IPS-18a (cell line): ENCODE results near the gene TRABD2A.
"Not testable (repeated sequence)": the region's sequence is repeated elsewhere in the genome, so short reads cannot be mapped to it uniquely, and the experiment has no call there.

Experiments
- H3K27ac ChIP-seq: one replicate; pipeline ENCODE4 v1.5.1; 2013; ENCODE audit warnings: low read length
- H3K27me3 ChIP-seq: one replicate; pipeline ENCODE4 v1.6.1; 2013; ENCODE audit warnings: mild to moderate bottlenecking, low read length; ENCODE audit not compliant: control insufficient read depth, insufficient read depth
- H3K36me3 ChIP-seq: one replicate; pipeline ENCODE4 v1.6.1; 2013; ENCODE audit warnings: low read depth, low read length; ENCODE audit not compliant: control insufficient read depth
- H3K4me1 ChIP-seq: one replicate; pipeline ENCODE4 v1.6.1; 2013; ENCODE audit warnings: low read depth, low read length; ENCODE audit not compliant: control insufficient read depth
- H3K4me3 ChIP-seq: one replicate; pipeline ENCODE4 v1.5.1; 2013; ENCODE audit warnings: low read length
- H3K9ac ChIP-seq: one replicate; pipeline ENCODE4 v1.6.1; 2013; ENCODE audit warnings: mild to moderate bottlenecking, low read length, moderate library complexity
- H3K9me3 ChIP-seq: one replicate; pipeline ENCODE4 v1.6.1; 2013; ENCODE audit warnings: low read depth, low read length; ENCODE audit not compliant: control insufficient read depth

TRABD2A gene

GRCh38 chr2:84880645-84881521, at the start of gene TRABD2A:
TRABD2A (minus strand) TSS chr2:84881084; CDS start chr2:84881039, 45 bp downstream.
- Histone ChIP-seq H3K27ac (no peak within 1 kb of the TSS), H3K4me1 (peaks cover 4% of the 10 kb centered on the region), H3K36me3 (no peaks in the 10 kb centered on the region), H3K9me3 (no peaks in the 10 kb centered on the region), H3K27me3 (peaks cover 84% of the 10 kb centered on the region), H3K4me3 (peak within 1 kb of the TSS; percentile 62), H3K9ac (peak within 1 kb of the TSS; percentile 26)

GRCh38 chr2:84927275-84927627, 46.4 kb upstream of the TRABD2A start:
- Histone ChIP-seq H3K27ac (no peak overlapping the region), H3K9me3 (no peaks in the 10 kb centered on the region), H3K9ac (no peak overlapping the region), H3K4me3 (no peak overlapping the region), H3K36me3 (no peaks in the 10 kb centered on the region), H3K27me3 (peaks cover 10% of the 10 kb centered on the region), H3K4me1 (peaks cover 5% of the 10 kb centered on the region)

GRCh38 chr2:84925724-84926376, 45.0 kb upstream of the TRABD2A start:
- H3K4me3 ChIP-seq, result peak overlapping the region; percentile 21
- peaks cover 10% of the 10 kb centered on the region for H3K27me3 ChIP-seq

GRCh38 chr2:84925336-84925723, 44.4 kb upstream of the TRABD2A start:
- Histone ChIP-seq H3K9ac (no peak overlapping the region), H3K36me3 (no peaks in the 10 kb centered on the region)

More at GRCh38 chr2:84925724-84926376, 45.0 kb upstream of the TRABD2A start:
- no peak overlapping the region for H3K27ac ChIP-seq
- no peak overlapping the region for H3K9ac ChIP-seq
- no peaks in the 10 kb centered on the region for H3K36me3 ChIP-seq
- H3K4me1 ChIP-seq, result peaks cover 2% of the 10 kb centered on the region
- H3K9me3 ChIP-seq, result no peaks in the 10 kb centered on the region

GRCh38 chr2:84924173-84925106, 43.6 kb upstream of the TRABD2A start:
- peaks cover 10% of the 10 kb centered on the region for H3K27me3 ChIP-seq
- H3K9ac ChIP-seq, result no peak overlapping the region
- H3K27ac ChIP-seq, result no peak overlapping the region
- H3K4me3 ChIP-seq, result peak overlapping the region; percentile 14
- no peaks in the 10 kb centered on the region for H3K9me3 ChIP-seq
- peaks cover 2% of the 10 kb centered on the region for H3K4me1 ChIP-seq
- no peaks in the 10 kb centered on the region for H3K36me3 ChIP-seq

More at GRCh38 chr2:84925336-84925723, 44.4 kb upstream of the TRABD2A start:
- Histone ChIP-seq H3K27ac (no peak overlapping the region), H3K27me3 (peaks cover 10% of the 10 kb centered on the region), H3K4me1 (peaks cover 2% of the 10 kb centered on the region), H3K4me3 (no peak overlapping the region), H3K9me3 (no peaks in the 10 kb centered on the region)

GRCh38 chr2:84923009-84923408, 42.1 kb upstream of the TRABD2A start:
- H3K4me1 ChIP-seq, result peaks cover 2% of the 10 kb centered on the region
- H3K4me3 ChIP-seq, result no peak overlapping the region
- peaks cover 10% of the 10 kb centered on the region for H3K27me3 ChIP-seq
- no peak overlapping the region for H3K9ac ChIP-seq
- H3K36me3 ChIP-seq, result no peaks in the 10 kb centered on the region
- H3K27ac ChIP-seq, result no peak overlapping the region
- H3K9me3 ChIP-seq, result no peaks in the 10 kb centered on the region

GRCh38 chr2:84919885-84920580, 39.1 kb upstream of the TRABD2A start:
- no peak overlapping the region for H3K27ac ChIP-seq

GRCh38 chr2:84918430-84918829, 37.5 kb upstream of the TRABD2A start:
- Histone ChIP-seq H3K4me3 (no peak overlapping the region), H3K9ac (no peak overlapping the region), H3K27me3 (no peaks in the 10 kb centered on the region), H3K27ac (no peak overlapping the region), H3K36me3 (no peaks in the 10 kb centered on the region), H3K9me3 (no peaks in the 10 kb centered on the region), H3K4me1 (no peaks in the 10 kb centered on the region)

More at GRCh38 chr2:84919885-84920580, 39.1 kb upstream of the TRABD2A start:
- H3K9ac ChIP-seq, result no peak overlapping the region
- H3K36me3 ChIP-seq, result no peaks in the 10 kb centered on the region
- no peaks in the 10 kb centered on the region for H3K27me3 ChIP-seq
- no peaks in the 10 kb centered on the region for H3K9me3 ChIP-seq
- no peaks in the 10 kb centered on the region for H3K4me1 ChIP-seq
- no peak overlapping the region for H3K4me3 ChIP-seq

- H3K27me3 ChIP-seq, H3K9me3 ChIP-seq, H3K27ac ChIP-seq, H3K4me3 ChIP-seq, H3K4me1 ChIP-seq, H3K36me3 ChIP-seq, H3K9ac ChIP-seq: not testable (repeated sequence)
These were observed 36.9 kb upstream of the TRABD2A start for GRCh38 chr2:84917821-84918220.

GRCh38 chr2:84915675-84916074, 34.8 kb upstream of the TRABD2A start:
- not testable (repeated sequence) for H3K27me3 ChIP-seq, H3K4me1 ChIP-seq, H3K4me3 ChIP-seq, H3K9ac ChIP-seq, H3K9me3 ChIP-seq, H3K36me3 ChIP-seq, H3K27ac ChIP-seq

- Histone ChIP-seq H3K4me3 (no peak overlapping the region), H3K9ac (no peak overlapping the region), H3K9me3 (no peaks in the 10 kb centered on the region), H3K36me3 (no peaks in the 10 kb centered on the region), H3K27me3 (no peaks in the 10 kb centered on the region), H3K4me1 (no peaks in the 10 kb centered on the region), H3K27ac (no peak overlapping the region)
These were observed 33.5 kb upstream of the TRABD2A start for GRCh38 chr2:84914334-84914733.
